Choroid plexus epithelial cell (primary cell): Measurements from ENCODE around the gene PAIP2.
"Not testable (repeated sequence)": the region's sequence is repeated elsewhere in the genome, so short reads cannot be mapped to it uniquely, and the experiment has no call there.

Source experiments
- DNase-seq: peaks from one replicate; pipeline ENCODE4 v3.0.0-alpha.2; 2010; ENCODE audit warnings: low read depth
- H3K4me3 ChIP-seq: 2 replicates; pipeline ENCODE4 v1.5.1; 2011; ENCODE audit warnings: low read depth, mild to moderate bottlenecking, control low read depth, low read length, moderate library complexity
- CTCF ChIP-seq: conservative IDR thresholded peaks from 2 replicates; pipeline ENCODE4 v1.5.1; 2011; ENCODE audit warnings: low read depth, mild to moderate bottlenecking, control low read depth, inconsistent platforms, low read length, moderate library complexity

The PAIP2 gene

DNA sequence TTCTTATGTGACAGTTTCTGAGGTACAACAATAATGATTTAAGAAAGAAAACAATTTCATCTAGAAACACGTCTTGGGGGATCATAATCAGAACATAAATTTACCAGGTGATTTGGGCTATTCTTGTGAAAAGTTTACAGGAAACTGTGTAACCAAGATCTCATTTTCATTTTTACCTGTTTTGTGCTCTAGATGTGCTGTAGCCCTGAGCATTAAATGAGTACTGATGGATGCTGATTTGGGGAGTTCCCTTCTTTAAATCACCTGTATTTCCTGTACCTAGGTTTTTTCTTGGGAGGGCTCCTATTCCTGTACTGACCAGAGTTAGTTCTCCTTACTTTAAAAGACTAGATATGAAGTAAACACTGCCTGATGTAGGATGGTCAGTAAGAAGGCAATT, 35.5 kb upstream of the PAIP2 start:
- TF ChIP-seq CTCF = no peak
- no peak for DNase-seq
- no peak overlapping the region for H3K4me3 ChIP-seq

DNA sequence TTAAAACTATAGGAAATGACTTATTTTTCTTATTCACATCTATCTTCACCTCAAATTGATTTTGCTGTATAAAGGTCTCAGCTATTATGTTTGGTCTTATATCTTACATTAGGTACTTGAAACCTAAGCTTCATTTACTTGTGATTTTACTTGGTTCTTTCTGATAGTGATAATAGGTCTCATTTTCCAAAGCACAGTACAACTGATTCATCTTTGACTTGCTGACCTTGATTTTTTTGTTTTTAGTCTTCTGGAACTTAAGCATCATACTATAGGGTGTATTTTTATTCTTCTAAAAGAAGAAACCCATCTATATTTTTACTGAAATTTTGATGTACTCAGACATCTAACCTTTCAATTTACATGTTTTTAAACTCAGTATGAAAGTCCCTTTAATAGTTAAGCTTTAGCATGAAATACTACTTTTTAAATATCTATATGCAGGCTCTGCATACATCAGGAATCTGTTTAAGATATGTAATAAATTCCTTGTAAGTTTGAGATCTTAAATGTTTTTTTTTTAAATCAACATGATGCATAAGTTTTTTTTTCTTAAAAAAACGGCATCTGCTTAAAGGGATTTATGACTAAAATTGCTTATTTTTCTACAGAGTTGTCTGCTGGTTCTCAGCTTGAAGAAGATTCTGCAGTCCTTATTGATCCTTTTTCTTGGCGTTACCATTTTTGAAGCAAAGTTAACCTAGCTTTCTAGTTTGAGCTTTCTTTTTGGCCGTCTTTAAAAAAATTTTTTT, 34.9 kb upstream of the PAIP2 start:
- TF ChIP-seq CTCF = no peak
- H3K4me3 ChIP-seq = no peak overlapping the region
- DNase-seq = peak; percentile 5

GRCh38 chr5:139308797-139309196, 32.9 kb upstream of the PAIP2 start:
- DNase-seq = no peak
- no peak overlapping the region for H3K4me3 ChIP-seq
- no peak for TF ChIP-seq CTCF

GRCh38 chr5:139310715-139311186, 30.9 kb upstream of the PAIP2 start:
- not testable (repeated sequence) for DNase-seq, H3K4me3 ChIP-seq

DNA sequence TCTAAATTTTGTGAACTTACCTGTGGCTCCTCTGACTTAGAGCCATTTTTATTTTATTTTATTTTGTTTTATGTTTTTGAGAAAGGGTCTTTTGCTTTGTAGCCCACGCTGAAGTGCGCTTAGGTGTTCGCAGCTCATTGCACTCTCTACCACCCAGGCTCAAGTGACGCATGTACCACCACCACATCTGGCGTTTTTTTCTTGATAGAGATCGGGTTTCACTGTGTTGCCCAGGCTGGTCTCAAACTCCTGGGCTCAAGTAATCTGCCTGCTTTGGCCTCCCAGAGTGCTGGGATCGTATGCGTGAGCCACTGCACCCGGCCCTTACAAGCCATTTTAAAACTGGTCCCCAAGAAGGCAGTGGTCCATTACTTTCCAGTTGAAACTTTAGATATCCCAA, 29.6 kb upstream of the PAIP2 start:
- no peak overlapping the region for H3K4me3 ChIP-seq
- DNase-seq = no peak
- TF ChIP-seq CTCF = no peak

DNA sequence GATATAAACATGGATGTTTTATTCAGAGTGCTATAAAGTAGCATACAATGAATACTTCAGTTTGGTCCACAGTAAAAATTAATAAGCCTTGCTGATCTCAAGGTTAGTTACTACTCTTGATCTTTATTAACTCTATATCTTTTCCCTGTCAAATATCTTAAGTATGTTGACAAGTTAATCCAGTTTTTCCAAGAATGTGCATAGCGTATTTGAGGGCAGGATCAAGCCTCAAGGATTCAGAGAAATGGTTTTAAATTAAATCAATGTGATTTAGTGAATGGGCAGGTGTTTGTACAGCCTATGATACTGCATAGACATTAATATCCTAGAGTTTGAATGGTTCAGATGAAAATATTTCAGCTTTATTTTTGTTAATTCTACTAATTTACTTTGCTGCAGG, 27.4 kb upstream of the PAIP2 start:
- H3K4me3 ChIP-seq = no peak overlapping the region
- TF ChIP-seq CTCF = no peak
- no peak for DNase-seq

DNA sequence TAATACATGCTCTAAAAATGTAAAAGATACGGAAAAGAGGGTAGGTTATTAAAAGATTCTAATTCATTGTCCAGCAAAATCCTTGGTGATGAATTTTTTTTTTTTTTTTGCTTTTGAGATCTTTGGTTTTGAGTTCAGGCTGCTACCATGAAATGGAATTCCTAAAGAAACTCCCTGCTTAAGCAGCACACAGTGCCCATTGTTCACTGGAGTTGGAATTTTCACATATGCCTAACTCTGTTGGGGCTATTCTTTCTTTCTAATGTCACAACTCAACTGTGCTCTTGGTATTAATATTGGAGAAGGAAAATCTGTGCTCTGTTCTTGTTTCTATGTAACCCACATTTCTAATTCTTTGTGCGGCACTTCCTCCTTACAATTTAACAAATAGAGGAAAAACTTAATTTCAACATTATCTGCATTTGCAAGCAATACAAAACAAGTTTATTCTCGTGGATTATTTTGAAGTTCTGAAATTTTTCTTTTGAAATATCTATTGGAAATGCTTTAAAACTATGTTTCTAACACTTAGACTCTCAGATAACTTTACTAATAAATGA, 26.5 kb upstream of the PAIP2 start:
- no peak overlapping the region for H3K4me3 ChIP-seq
- no peak for TF ChIP-seq CTCF
- no peak for DNase-seq
